Stimulated activated CD8-positive, alpha-beta memory T cell treated with anti-CD3 and anti-CD28 coated beads, Interleukin-7, amount 100 ng/mL, for 24 hours (primary cell): ENCODE measurements around the gene ERMP1.
"Not testable (repeated sequence)": the region's sequence is repeated elsewhere in the genome, so short reads cannot be mapped to it uniquely, and the experiment has no call there.

Experiments
- DNase-seq: peaks from one replicate; pipeline ENCODE4 v3.0.0-alpha.2; 2020; ENCODE audit warnings: low read depth

ERMP1 gene

GRCh38 chr9:5819174-5819573 is 13.7 kb downstream of the ERMP1 start:
- no peak for DNase-seq

DNA sequence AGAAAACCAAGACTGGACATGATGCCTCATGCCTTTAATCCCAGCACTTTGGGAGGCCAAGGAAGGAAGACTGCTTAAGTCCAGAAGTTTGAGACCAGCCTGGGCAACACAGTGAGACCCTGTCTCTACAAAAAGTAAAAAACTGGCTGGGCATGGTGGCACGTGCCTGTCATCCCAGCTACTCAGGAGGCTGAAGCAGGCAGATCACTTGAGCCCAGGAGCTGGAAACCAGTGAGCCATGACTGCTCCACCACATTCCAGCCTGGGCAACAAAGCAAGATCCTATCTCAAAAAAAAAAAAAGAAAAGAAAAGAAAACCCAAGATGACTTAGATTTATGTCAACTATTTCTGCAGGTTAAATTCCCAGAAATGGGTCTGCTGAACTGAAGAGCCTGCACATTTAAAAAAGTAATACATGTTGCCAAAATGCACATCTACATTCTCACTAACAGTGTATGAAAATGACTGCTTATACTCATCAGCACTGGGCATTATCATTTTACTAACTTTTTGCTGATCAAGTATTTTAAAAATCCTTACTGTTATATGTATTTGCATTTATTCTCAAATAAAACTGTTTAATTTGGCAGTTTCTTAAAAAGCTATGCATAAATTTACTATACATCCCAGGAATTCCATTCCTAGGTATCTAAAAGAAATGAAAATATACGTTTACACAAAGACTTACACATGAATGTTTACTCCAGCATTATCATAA is 14.3 kb downstream of the ERMP1 start:
- DNase-seq: no peak

DNA sequence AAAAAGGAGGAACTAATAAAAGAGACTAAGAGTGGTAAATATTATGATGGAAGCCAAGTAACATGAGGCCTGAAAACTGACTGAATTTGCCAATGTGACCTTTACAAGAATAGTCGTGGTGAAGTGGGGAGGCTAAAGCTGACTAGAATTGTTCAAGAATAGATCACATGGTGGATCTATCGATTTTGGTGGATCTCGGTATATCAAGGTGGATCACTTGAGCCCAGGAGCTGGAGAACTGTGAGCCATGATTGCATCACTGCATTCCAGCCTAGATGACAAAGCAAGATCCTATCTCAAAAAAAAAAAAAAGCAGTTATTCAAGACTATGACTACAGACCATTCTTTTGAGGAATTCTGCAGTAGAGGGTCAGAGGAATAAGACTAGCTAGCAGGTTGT is 15.1 kb downstream of the ERMP1 start:
- no peak for DNase-seq

DNA sequence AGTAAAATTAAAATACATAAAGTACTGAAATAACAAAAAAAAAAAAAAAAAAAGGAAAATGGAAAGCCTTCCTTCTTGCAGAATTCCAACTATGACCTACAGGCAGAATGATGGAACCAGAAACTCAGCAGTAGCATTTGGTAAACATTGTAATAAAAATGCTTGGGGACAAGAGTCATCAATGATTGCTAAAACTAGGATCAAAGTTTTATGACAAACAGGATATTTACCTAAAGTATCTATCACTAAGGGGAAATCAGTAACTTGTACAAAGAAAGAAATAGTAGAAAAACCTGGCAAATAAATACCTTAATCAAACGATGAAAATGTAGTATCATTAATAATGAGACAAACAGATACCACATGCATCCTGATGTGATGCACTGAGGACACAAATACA is 17.5 kb downstream of the ERMP1 start:
- no peak for DNase-seq

- no peak for DNase-seq
These were observed 19.1 kb downstream of the ERMP1 start for GRCh38 chr9:5813824-5814223.

- no peak for DNase-seq
These were observed 21.2 kb downstream of the ERMP1 start for GRCh38 chr9:5811751-5812150.

DNA sequence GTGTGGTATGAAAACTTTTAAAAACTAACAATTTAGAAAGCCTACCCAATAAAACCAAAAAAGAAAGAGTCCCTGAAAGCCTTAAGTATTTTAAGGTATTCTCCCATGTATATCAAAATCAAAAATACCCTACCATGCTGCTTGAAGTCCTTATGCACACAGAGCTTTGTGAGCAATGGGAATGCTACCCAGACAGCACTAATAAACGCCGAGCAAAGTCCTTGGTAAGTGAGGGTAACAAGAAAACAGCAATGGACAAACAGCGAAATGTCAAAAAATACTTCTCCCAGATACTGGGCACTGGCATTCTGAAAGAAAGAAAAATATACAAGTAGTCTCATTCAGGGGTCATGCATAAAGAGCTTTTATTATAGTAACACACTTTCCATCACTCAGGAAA is 27.4 kb downstream of the ERMP1 start:
- DNase-seq: no peak

DNA sequence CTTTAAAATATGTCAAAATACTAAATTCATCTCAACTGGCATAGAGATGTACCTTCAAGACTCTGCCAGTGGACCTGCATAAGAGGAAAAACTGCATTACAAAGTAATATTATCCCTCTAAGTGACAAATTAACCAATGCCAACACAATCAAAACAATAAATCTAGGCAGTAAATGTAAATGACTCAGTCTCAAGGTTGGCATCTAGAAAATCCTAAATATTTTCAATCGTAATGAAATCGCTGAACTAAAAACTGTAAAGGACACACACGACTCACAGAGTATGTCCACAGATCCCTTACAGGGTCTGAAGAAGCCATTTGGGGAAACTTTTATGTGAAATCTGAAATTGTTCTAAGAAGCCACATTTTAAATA is 31.2 kb downstream of the ERMP1 start:
- DNase-seq: no peak

- DNase-seq: no peak
These were observed 31.8 kb downstream of the ERMP1 start for GRCh38 chr9:5800969-5801738.

GRCh38 chr9:5800378-5800777 is 32.5 kb downstream of the ERMP1 start:
- not testable (repeated sequence) for DNase-seq

- no peak for DNase-seq
These were observed 33.6 kb downstream of the ERMP1 start for GRCh38 chr9:5799314-5799713.

DNA sequence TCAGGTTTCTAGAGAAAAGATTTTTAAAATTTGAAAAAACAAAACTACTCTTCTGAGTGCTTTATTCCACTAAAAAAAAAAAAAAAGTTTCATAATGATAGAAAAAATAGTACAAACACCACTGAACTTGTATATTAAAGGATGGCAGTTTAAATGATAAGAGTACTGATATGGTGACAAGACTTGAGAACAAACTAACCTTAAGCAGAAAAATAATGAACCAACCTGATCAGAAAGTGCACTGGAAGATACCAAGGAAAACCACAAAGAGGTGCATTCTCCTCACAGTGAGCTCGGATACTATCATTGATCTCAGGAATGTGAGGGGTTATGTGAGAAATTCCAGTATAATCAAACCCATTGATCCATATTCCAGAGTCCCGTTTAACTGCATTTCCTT is 34.3 kb downstream of the ERMP1 start:
- no peak for DNase-seq

- no peak for DNase-seq
These were observed 36.6 kb downstream of the ERMP1 start for GRCh38 chr9:5796298-5796697.

GRCh38 chr9:5793812-5794211 is 39.1 kb downstream of the ERMP1 start:
- DNase-seq: no peak

- no peak for DNase-seq
These were observed 41.0 kb downstream of the ERMP1 start for GRCh38 chr9:5791870-5792269.

- no peak for DNase-seq
These were observed 42.0 kb downstream of the ERMP1 start for GRCh38 chr9:5790923-5791322.

- no peak for DNase-seq
These were observed 43.4 kb downstream of the ERMP1 start for GRCh38 chr9:5789489-5789888.

DNA sequence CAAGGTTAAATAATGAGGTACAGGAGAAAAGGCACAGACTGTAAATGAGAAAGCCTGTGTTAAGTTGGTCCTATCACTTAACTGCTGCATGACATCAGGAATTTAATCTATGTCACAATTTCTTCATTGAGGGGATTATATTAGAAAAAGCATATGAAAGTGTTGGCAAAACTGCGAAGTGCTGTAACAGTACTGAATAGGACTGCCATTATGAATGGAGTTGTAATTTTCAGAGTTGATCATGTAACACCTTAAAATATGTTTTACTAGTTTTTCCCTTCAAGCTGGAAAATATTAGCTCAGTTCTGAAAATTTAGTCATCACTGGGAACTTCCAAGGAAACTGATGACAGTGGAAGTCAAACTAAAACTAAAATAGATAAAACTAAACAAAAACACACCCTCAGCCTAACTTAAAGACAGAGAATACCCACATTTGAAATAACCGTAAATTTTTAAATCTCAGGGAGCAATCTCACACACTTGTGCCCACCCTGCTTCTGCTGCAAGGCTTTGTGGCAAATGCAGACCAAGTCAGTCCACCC is 45.1 kb downstream of the ERMP1 start:
- DNase-seq: no peak

DNA sequence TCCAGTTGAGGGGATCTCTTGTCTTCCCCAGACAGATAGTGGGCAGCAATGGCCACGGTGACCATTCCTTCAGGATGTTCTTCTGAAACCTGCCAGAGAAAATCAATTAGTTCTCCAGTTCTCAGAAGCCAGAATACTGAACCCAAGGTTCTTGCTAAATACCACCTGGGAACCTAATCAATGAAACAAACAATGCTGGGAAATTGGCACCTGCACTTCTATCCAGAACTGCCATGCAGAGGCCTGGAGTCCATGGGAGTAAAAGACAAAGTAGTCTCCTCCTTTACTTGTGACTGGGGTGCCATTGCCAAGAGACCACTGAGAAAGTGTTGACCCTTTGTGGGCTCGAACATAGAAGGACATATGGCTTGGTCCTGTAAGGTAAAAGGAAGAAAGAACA is 45.7 kb downstream of the ERMP1 start:
- no peak for DNase-seq

DNA sequence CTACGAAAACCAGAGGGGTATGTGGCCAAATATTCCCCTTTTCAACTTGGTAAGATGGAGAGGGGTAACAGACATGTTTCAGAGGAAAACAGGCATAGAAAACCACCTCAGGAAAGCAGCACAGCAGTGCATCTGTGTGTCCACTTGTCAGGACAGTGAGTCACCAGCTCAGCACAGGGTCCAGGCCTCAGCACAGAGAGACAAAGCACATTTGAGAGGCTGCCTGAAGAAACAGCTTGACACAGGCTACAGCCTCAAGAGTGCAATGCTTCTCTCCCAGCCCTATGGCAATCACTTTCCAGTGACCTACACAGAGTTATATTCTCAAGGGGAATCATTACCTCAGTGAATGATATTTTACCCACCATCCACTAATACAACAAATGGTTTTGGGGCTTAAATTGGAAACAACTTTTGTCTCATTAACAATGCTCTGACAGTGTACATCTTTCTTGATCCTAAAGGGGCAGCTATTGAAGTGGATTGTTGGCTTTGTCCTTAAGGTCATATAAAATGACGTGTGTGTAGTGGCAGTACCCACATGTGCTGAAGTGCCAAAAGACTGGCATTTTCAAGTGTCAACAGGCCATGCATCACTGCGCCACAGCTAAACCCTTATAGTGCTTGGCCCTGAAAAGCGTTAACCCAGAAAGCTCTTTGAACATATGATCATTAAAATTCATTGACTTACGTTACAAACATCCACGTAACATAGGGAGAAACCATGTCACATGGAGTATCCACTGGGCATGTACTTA is 46.4 kb downstream of the ERMP1 start:
- DNase-seq: no peak

GRCh38 chr9:5784526-5785315 is 48.2 kb downstream of the ERMP1 start:
- DNase-seq: no peak

DNA sequence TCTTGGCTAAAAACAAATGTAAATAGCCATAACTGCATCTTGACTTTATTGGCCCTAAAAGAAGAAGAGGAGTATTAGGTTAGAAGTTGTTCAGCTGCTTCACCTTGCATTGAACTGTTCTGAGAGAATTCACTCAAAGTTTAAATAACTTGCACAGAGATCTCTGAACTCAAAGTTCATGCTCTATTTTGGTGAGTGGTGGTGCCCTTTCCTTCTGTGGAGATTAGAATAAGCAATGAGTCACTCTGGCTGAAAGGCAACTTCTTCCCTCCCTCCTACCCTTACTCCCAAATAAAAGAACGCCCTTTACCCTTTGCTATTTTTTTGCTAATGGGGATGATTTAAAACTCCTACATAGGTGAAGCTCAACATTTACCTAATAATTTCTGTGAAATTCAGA is 48.9 kb downstream of the ERMP1 start:
- no peak for DNase-seq
